ENCODE measurements around the gene FRMPD2.
"Not testable (repeated sequence)": the region's sequence is repeated elsewhere in the genome, so short reads cannot be mapped to it uniquely, and the experiment has no call there.

DNA sequence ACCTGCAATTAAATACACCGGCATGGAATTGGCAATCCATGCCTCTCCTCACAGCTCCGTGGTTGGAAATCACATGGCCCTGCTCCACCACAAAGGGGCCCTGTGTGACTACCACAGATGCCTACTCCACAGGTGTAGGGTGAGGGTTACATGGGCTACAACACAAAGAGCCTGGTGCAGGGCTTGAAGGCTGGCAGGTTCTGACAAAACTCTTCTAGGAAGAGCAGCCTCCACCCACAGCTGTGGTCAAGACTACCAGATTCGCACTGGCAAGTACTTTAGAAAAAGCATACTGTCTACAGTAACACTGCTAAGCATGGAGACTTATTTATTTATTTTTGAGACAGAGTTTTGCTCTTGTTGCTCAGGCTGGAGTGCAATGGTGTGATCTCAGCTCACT, 126.9 kb downstream of the FRMPD2 start:
- TF ChIP-seq, protein P1, sequence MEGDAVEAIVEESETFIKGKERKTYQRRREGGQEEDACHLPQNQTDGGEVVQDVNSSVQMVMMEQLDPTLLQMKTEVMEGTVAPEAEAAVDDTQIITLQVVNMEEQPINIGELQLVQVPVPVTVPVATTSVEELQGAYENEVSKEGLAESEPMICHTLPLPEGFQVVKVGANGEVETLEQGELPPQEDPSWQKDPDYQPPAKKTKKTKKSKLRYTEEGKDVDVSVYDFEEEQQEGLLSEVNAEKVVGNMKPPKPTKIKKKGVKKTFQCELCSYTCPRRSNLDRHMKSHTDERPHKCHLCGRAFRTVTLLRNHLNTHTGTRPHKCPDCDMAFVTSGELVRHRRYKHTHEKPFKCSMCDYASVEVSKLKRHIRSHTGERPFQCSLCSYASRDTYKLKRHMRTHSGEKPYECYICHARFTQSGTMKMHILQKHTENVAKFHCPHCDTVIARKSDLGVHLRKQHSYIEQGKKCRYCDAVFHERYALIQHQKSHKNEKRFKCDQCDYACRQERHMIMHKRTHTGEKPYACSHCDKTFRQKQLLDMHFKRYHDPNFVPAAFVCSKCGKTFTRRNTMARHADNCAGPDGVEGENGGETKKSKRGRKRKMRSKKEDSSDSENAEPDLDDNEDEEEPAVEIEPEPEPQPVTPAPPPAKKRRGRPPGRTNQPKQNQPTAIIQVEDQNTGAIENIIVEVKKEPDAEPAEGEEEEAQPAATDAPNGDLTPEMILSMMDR (IDR thresholded peaks at IDR 0.05), result not testable (repeated sequence)
- not testable (repeated sequence) for TF ChIP-seq POLR2AphosphoS5 (IDR thresholded peaks at IDR 0.05)

Data from transverse colon (tissue), 4 donors.